NK-92 treated with Interleukin-12 subunit alpha and Interleukin-12 subunit beta, amount 100 ng/mL, for 24 hours (cell line): ENCODE results near the gene OR4C45.
"Not testable (repeated sequence)": the region's sequence is repeated elsewhere in the genome, so short reads cannot be mapped to it uniquely, and the experiment has no call there.

Source experiments
- DNase-seq: peaks from one replicate; lab custom pipeline; 2025; lab: John Stamatoyannopoulos, UW

The OR4C45 gene

GRCh38 chr11:50032574-50032973, at the start of gene OR4C45:
Gene OR4C45 (plus strand): TSS chr11:50032874.
- no peak for DNase-seq

DNA sequence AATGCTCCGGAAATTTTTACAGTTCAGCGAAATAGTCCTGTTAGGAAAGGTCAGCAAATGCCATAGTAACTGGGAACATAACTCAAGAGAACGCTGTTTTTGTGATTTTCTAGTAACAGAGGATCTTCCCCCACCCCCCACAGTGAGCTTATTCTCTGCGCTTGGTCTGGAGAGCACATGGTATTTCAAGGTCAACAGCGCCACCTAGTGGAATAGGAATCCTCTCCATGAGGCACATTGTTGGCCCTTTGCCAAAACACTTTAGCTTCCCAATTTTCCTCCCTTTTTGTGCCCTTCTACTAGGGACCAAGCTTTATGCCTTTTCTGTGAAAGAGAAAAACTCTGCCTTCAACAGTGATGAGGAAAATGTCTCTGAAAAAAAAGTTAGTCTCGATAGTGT, 37.1 kb upstream of the OR4C45 start:
- peak; percentile 38 for DNase-seq

DNA sequence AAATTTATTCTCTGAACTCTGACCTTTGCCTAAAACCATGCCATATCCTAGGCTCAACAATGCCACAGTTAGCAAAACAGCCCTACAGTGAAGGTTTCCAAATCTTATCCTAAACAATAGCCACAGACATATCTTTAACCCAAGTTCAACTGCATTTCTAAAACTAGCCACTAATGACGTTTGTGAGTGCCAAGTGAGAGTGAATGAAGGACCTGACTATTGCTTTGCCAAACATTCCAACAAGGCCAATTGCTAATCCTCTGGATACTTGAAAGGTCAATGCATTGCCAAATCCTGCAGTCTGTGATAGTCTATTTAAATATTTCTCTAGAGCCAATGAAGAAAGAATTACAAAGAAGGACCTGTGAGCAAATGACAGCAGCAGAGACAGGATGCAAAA, 2.5 kb upstream of the OR4C45 start:
- no peak for DNase-seq

DNA sequence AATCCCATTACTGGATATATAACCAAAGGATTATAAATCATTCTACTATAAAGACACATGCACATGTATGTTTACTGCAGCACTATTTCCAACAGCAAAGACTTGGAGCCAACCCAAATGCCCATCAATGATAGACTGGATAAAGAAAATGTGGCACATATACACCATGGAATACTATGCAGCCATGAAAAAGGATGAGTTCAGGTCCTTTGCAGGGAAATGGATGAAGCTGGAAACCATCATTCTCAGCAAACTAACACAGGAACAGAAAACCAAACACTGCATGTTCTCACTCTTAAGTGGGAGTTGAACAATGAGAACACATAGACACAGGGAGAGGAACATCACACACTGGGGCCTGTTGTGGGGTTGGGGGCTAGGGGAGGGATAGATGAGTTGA, 3.6 kb downstream of the OR4C45 start:
- DNase-seq: not testable (repeated sequence)

GRCh38 chr11:50037251-50037650, 4.6 kb downstream of the OR4C45 start:
- DNase-seq: no peak

DNA sequence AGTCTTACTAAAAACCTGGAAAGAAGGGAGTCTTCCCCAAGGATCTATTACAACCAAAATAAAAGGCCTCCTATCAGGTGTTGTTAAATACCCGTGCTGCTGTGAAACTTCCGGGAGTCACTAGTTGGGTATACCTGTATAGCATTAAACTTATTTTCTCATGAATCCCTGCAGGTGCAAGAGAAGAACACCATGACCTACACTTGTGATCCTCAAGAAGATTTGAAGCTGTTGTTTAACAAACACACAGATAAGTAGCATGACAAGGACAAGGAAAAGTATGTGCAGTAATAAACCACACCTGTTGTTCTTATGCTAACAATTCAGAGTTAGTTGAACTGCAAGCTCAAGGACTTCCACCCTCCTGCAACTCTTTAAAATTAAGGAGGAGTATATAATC, 12.0 kb downstream of the OR4C45 start:
- no peak for DNase-seq

DNA sequence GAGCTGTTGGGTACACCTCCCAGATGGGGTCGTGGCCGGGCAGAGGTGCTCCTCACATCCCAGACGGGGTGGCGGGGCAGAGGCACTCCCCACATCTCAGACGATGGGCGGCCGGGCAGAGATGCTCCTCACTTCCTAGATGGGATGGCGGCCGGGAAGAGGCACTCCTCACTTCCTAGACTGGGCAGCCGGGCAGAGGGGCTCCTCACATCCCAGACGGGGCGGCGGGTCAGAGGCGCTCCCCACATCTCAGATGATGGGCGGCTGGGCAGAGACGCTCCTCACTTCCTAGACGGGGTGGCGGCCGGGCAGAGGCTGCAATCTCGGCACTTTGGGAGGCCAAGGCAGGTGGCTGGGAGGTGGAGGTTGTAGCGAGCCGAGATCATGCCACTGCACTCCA, 30.4 kb downstream of the OR4C45 start:
- not testable (repeated sequence) for DNase-seq

DNA sequence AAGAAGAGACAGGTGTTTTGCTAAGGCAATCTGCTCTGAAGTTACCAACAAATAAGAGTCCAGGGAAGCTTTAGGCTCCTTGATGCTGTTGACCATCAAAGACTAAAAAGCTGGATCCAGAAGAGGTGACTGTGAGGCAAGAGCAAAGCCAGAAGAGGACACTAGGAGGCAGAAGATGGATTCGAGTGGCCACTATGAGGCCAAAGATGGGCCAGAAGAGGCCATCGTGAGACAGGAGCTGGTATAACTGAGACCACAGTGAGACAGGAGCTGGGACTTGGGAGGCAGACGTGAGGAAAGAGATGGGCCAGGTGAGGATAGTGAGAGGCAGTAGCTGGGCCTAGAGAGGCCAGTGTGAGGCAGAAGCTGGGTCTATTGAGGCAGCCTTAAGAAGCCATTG, 37.7 kb downstream of the OR4C45 start:
- DNase-seq: no peak

- no peak for DNase-seq
Measured at GRCh38 chr11:50071584-50072225, 39.0 kb downstream of the OR4C45 start.

- no peak for DNase-seq
Measured at GRCh38 chr11:50072226-50073112, 39.8 kb downstream of the OR4C45 start.

DNA sequence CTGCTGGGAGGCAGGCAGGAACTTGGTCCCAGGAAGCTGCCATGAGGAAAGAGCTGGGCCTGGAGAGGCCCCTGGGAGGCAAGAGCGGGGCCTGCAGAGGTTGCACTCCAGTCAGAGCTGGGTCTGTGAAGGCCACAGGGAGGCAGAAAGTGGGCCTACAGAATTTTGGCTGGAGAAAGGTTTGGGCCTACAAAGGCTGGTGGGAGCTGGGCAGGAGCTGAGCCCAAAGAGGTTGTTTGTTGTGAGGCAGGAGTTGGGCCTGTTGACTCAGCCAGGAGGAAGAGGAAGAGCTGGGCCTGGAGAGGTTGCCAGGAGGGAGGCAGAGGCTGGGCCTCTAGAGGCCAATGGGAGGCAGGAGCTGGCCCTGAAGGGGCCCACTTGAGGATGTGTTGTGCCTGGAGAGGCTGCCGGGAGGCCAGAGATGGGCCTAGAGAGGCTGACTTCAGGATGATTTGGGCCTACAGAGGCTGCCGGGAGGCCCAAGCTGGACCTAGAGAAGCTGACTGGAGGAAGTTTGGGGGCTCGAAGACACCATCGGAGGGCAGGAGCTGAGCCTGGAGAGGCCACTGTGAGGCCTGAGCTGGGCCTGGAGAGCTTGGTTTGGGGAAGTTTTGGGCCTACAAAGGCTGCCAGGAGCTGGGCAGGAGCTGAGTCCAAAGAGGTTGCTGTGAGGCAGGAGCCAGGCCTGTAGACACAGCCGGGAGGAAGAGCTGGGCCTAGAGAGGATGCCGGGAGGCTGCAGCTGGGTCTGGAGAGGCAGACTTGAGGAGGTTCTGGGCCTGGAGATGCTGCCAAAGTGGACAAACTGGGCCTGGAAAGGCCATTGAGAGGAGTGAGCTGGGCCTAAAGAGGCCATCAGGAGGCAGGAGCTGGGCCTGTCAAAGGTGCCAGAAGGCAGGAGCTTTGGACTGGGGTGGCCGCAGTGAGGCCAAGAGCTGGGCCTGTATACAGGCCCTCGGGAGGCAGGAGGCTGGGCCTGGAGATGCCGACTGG, 40.7 kb downstream of the OR4C45 start:
- DNase-seq: no peak

DNA sequence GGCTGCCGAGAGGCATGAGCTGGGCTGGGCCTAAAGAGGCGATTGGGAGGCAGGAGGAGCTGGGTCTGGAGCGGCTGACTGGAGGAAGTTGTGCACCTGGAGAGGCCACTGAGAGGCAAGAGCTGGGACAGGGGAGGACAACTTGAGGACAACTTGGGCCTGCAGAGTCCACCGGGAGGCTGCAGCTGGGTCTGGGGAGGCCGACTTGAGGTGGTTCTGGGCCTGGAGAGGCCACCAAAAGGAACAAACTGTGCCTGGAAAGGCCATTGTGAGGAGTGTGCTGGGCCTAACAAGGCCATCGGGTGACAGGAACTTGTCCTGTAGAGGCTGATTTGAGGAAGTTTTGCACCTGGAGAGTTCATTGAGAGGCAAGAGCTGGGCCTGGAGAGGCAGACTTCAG, 41.5 kb downstream of the OR4C45 start:
- no peak for DNase-seq

GRCh38 chr11:50075856-50076255, 43.2 kb downstream of the OR4C45 start:
- no peak for DNase-seq

DNA sequence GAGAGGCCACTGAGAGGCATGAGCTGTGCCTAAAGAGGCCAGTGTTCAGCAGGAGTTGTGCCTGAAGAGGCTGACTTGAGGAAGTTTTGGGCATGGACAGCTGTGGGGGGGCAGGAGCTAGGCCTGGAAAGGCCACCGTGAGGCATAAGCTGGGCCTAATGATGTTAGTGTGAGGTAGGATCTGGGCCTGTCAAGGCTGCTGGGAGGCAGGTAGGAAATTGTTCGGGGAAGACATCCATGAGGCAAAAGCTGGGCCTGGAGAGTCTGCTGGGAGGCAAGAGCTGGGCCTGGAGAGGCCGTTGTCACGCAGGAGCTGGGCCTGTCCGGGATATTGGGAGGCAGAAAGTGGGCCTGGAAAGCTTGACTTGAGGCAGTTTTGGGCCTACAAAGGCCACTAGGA, 44.9 kb downstream of the OR4C45 start:
- DNase-seq: no peak

GRCh38 chr11:50078001-50078400, 45.3 kb downstream of the OR4C45 start:
- DNase-seq: no peak

- DNase-seq: not testable (repeated sequence)
Measured at GRCh38 chr11:50078946-50079345, 46.3 kb downstream of the OR4C45 start.

GRCh38 chr11:50080256-50080655, 47.6 kb downstream of the OR4C45 start:
- DNase-seq: no peak
